Activated CD8-positive, alpha-beta T cell treated with anti-CD3 and anti-CD28 coated beads for 36 hours (primary cell): ENCODE results near the gene TMEM129. TPM values are rescaled to one million over a fixed set of nuclear protein-coding genes. Genes with fewer than 3 reads are reported as not detected.

Experiments used
- ATAC-seq: fragments of 200-7000 bp; cut with Tn5 transposase; one replicate; pipeline ENCODE4 v1.10.0; 2021; ENCODE audit warnings: mild to moderate bottlenecking, moderate library complexity
- CTCF ChIA-PET: fragments of 350-600 bp; sonication (Branson Sonifier 250); formaldehyde crosslinking; loops from one replicate; lab custom pipeline; 2021; ENCODE audit warnings: antibody characterized with exemption; lab: Charles Lee
- POLR2A ChIA-PET: fragments of 350-600 bp; sonication (Branson Sonifier 250); formaldehyde crosslinking; loops from one replicate; lab custom pipeline; 2021; ENCODE audit warnings: antibody characterized with exemption; lab: Charles Lee
- DNase-seq: peaks from one replicate; pipeline ENCODE4 v3.0.0-alpha.2; 2020
- H3K27ac Mint-ChIP-seq: one replicate; pipeline ENCODE4 v1.8.0; 2021; ENCODE audit warnings: mild to moderate bottlenecking, mixed read lengths
- H3K27me3 Mint-ChIP-seq: one replicate; pipeline ENCODE4 v1.8.0; 2021; ENCODE audit warnings: mixed read lengths
- H3K36me3 Mint-ChIP-seq: one replicate; pipeline ENCODE4 v1.8.0; 2021; ENCODE audit warnings: low read depth, mixed read lengths
- H3K4me1 Mint-ChIP-seq: one replicate; pipeline ENCODE4 v1.8.0; 2021; ENCODE audit warnings: low read depth, mixed read lengths
- H3K4me3 Mint-ChIP-seq: one replicate; pipeline ENCODE4 v1.8.0; 2021; ENCODE audit warnings: mild to moderate bottlenecking, moderate library complexity, mixed read lengths
- H3K9me3 Mint-ChIP-seq: one replicate; pipeline ENCODE4 v1.8.0; 2021; ENCODE audit warnings: mixed read lengths
- CTCF ChIP-seq: fragments of 200-600 bp; IDR thresholded peaks from one replicate; pipeline ENCODE4 v1.8.0; 2022; ENCODE audit warnings: antibody characterized with exemption, mild to moderate bottlenecking
- intact Hi-C: fragments of 100-400 bp; cut with micrococcal nuclease; formaldehyde crosslinking; loops from one replicate; pipeline ENCODE4 v1.10.0; 2022
- total RNA-seq, 2 experiments: library from RNA; stranded (reverse); gene quantifications; one replicate each; pipeline ENCODE4 v1.2.3, GENCODE V29; 2021

Gene TMEM129
- total RNA-seq, 2 experiments from 2014 or later = 17.8 to 18.2 TPM

- Mint-ChIP-seq H3K4me1 (peaks cover 11% of the 10 kb centered on the region), H3K27me3 (no peaks in the 10 kb centered on the region), H3K36me3 (peaks cover 15% of the 10 kb centered on the region), H3K4me3 (no peak overlapping the region), H3K9me3 (no peaks in the 10 kb centered on the region), H3K27ac (peak overlapping the region; percentile 43)
- ATAC-seq = no peak
- ChIA-PET POLR2A (no interaction called here), CTCF (no interaction called here)
- intact Hi-C loops = no loop called here
- no peak for DNase-seq
- TF ChIP-seq CTCF = no peak
These were observed 34.6 kb downstream of the TMEM129 start for GRCh38 chr4:1686440-1687036.

- TF ChIP-seq CTCF = no peak
- H3K4me3 Mint-ChIP-seq = no peak overlapping the region
- peaks cover 11% of the 10 kb centered on the region for H3K4me1 Mint-ChIP-seq
- DNase-seq (no peak), ATAC-seq (no peak)
- H3K9me3 Mint-ChIP-seq = no peaks in the 10 kb centered on the region
- peaks cover 5% of the 10 kb centered on the region for H3K36me3 Mint-ChIP-seq
- ChIA-PET CTCF (no interaction called here), POLR2A (interaction anchor here (0.8 to 1.0 kb wide), 2 partner anchors 27 to 38 kb away, joined by 3 read pairs; partner anchors contain the start of gene SLBP)
- H3K27ac Mint-ChIP-seq = no peak overlapping the region
- no peaks in the 10 kb centered on the region for H3K27me3 Mint-ChIP-seq
- intact Hi-C loops = no loop called here
These were observed 35.6 kb downstream of the TMEM129 start for GRCh38 chr4:1685235-1686150.

- POLR2A ChIA-PET = interaction anchor here (0.8 kb wide), 1 partner anchor 39 kb away, joined by 3 read pairs; no protein-coding TSS in a partner anchor
- CTCF ChIA-PET = interaction anchor here (2.9 kb wide), 1 partner anchor 9 kb away, joined by 20 read pairs; no protein-coding TSS in a partner anchor
- DNase-seq (peak; percentile 96), ATAC-seq (no peak)
- intact Hi-C loops = no loop called here
- no peaks in the 10 kb centered on the region for H3K9me3 Mint-ChIP-seq
- no peak for TF ChIP-seq CTCF
- H3K27me3 Mint-ChIP-seq = no peaks in the 10 kb centered on the region
- H3K4me1 Mint-ChIP-seq = peaks cover 11% of the 10 kb centered on the region
- H3K4me3 Mint-ChIP-seq = peak overlapping the region; percentile 37
- peaks cover 2% of the 10 kb centered on the region for H3K36me3 Mint-ChIP-seq
- H3K27ac Mint-ChIP-seq = no peak overlapping the region
These were observed 36.5 kb downstream of the TMEM129 start for GRCh38 chr4:1684506-1685234.

DNA sequence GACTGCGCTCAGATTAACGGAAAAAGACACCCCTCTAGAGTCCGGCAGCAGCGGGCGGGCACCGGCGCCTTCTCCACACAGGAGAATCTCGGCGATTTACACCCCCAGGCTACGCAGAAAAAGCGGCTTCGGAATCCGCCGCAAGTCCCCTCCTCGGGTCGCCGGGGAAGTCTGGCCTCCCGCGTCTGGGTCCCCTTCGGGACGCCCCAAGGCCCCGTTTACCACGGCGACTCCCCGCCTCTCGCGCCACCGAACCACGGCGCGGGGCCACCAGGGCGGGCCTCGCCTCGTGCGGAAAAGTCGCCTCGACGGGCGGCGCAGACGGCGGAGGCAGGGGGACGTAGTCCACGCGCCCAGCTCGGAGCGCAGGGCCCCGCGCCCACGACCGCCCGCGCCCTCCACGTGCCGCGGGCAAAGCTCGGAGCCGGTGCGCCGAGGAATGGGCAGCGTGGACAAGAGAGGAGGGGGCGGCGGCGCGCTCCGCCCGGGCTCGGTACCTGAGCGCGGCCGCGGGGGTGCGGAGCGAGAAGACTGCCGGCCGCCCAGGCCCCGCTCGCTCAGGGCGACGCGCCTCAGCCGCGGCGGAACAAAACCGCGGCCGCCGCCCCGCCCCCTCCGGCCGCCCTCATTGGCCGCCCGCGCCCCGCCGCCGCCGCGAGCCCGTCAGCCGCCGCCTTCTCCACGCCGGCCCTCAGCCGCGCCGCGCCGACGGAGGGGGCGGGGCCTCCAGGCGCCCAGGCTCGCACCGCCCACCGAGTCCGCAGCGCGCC lies 37.2 kb downstream of the TMEM129 start, which contains the start of gene FAM53A:
Gene FAM53A (minus strand): TSS at position 578 of the 770 bp plus-strand sequence. CDS start 15,572 bp downstream, outside the sequence.
- peak within 1 kb of the TSS; percentile 69 for H3K27ac Mint-ChIP-seq
- DNase-seq (peak; percentile 42), ATAC-seq (peak; percentile 96)
- no peaks in the 10 kb centered on the region for H3K9me3 Mint-ChIP-seq
- peak within 1 kb of the TSS; percentile 76 for H3K4me3 Mint-ChIP-seq
- H3K27me3 Mint-ChIP-seq = no peaks in the 10 kb centered on the region
- CTCF ChIA-PET = interaction anchor here (1.2 to 2.9 kb wide), 3 partner anchors 10 to 46 kb away, joined by 5 to 20 read pairs (median 6); no protein-coding TSS in a partner anchor
- intact Hi-C loops = no loop called here
- POLR2A ChIA-PET = interaction anchor here (0.6 to 1.7 kb wide), 2 partner anchors 37 to 910 kb away, joined by 3 to 5 read pairs; partner anchors contain the start of genes TACC3 and TMEM129
- H3K4me1 Mint-ChIP-seq = peaks cover 11% of the 10 kb centered on the region
- TF ChIP-seq CTCF = no peak
- no peaks in the 10 kb centered on the region for H3K36me3 Mint-ChIP-seq
